ENCODE measurements around the gene TFCP2L1. TPM values are rescaled to one million over a fixed set of nuclear protein-coding genes. Genes with fewer than 3 reads are reported as not detected.
"Not testable (repeated sequence)": the region's sequence is repeated elsewhere in the genome, so short reads cannot be mapped to it uniquely, and the experiment has no call there.

TFCP2L1 gene
- total RNA-seq, 1 donor from 2014 or later = 0.14 TPM

GRCh38 chr2:121329786-121330185 lies 44.8 kb upstream of the TFCP2L1 start:
- H3K4me3 ChIP-seq = no peak overlapping the region
- DNase-seq = no peak
- no peak for TF ChIP-seq CTCF (IDR thresholded peaks at IDR 0.05; ENCODE audit: borderline replicate concordance)
- intact Hi-C loops (cut with micrococcal nuclease) = no loop called here
- no peaks in the 10 kb centered on the region for H3K36me3 ChIP-seq
- no peaks in the 10 kb centered on the region for H3K4me1 ChIP-seq
- no peak overlapping the region for H3K27ac ChIP-seq (replicated peaks)
- H3K27me3 ChIP-seq (ENCODE audit: low read depth) = peaks cover 17% of the 10 kb centered on the region
- no peaks in the 10 kb centered on the region for H3K9me3 ChIP-seq (replicated peaks)

- intact Hi-C loops (cut with micrococcal nuclease) = no loop called here
- H3K27me3 ChIP-seq (ENCODE audit: low read depth) = peaks cover 17% of the 10 kb centered on the region
These were observed 41.6 kb upstream of the TFCP2L1 start for GRCh38 chr2:121326628-121327027.

GRCh38 chr2:121324601-121325000 lies 39.6 kb upstream of the TFCP2L1 start:
- DNase-seq = no peak
- Histone ChIP-seq H3K36me3 (no peaks in the 10 kb centered on the region), H3K4me1 (no peaks in the 10 kb centered on the region), H3K27ac (replicated peaks) (no peak overlapping the region), H3K9me3 (replicated peaks) (no peaks in the 10 kb centered on the region), H3K27me3 (ENCODE audit: low read depth) (peaks cover 9% of the 10 kb centered on the region), H3K4me3 (no peak overlapping the region)
- intact Hi-C loops (cut with micrococcal nuclease) = no loop called here
- TF ChIP-seq CTCF (IDR thresholded peaks at IDR 0.05; ENCODE audit: borderline replicate concordance) = no peak

More at GRCh38 chr2:121326628-121327027, 41.6 kb upstream of the TFCP2L1 start:
- no peak for DNase-seq
- Histone ChIP-seq H3K4me3 (no peak overlapping the region), H3K4me1 (no peaks in the 10 kb centered on the region), H3K27ac (replicated peaks) (no peak overlapping the region), H3K9me3 (replicated peaks) (no peaks in the 10 kb centered on the region), H3K36me3 (no peaks in the 10 kb centered on the region)
- no peak for TF ChIP-seq CTCF (IDR thresholded peaks at IDR 0.05; ENCODE audit: borderline replicate concordance)

- Histone ChIP-seq H3K27me3 (ENCODE audit: low read depth) (no peaks in the 10 kb centered on the region), H3K4me3 (no peak overlapping the region), H3K27ac (replicated peaks) (no peak overlapping the region), H3K4me1 (no peaks in the 10 kb centered on the region), H3K36me3 (no peaks in the 10 kb centered on the region), H3K9me3 (replicated peaks) (no peaks in the 10 kb centered on the region)
- no peak for TF ChIP-seq CTCF (IDR thresholded peaks at IDR 0.05; ENCODE audit: borderline replicate concordance)
- DNase-seq = no peak
- intact Hi-C loops (cut with micrococcal nuclease) = no loop called here
These were observed 36.5 kb upstream of the TFCP2L1 start for GRCh38 chr2:121321476-121321875.

GRCh38 chr2:121319941-121320340 lies 34.9 kb upstream of the TFCP2L1 start:
- H3K36me3 ChIP-seq = no peaks in the 10 kb centered on the region
- no peaks in the 10 kb centered on the region for H3K4me1 ChIP-seq
- no peaks in the 10 kb centered on the region for H3K9me3 ChIP-seq (replicated peaks)
- no peaks in the 10 kb centered on the region for H3K27me3 ChIP-seq (ENCODE audit: low read depth)
- intact Hi-C loops (cut with micrococcal nuclease) = no loop called here
- TF ChIP-seq CTCF (IDR thresholded peaks at IDR 0.05; ENCODE audit: borderline replicate concordance) = no peak
- DNase-seq = no peak
- no peak overlapping the region for H3K4me3 ChIP-seq
- H3K27ac ChIP-seq (replicated peaks) = no peak overlapping the region

GRCh38 chr2:121316986-121317385 lies 32.0 kb upstream of the TFCP2L1 start:
- intact Hi-C loops (cut with micrococcal nuclease) = no loop called here

GRCh38 chr2:121313701-121314100 lies 28.7 kb upstream of the TFCP2L1 start:
- H3K36me3 ChIP-seq; H3K27ac ChIP-seq (replicated peaks); H3K9me3 ChIP-seq (replicated peaks); H3K4me1 ChIP-seq; H3K4me3 ChIP-seq; H3K27me3 ChIP-seq (ENCODE audit: low read depth); intact Hi-C loops (cut with micrococcal nuclease); DNase-seq: not testable (repeated sequence)

More at GRCh38 chr2:121316986-121317385, 32.0 kb upstream of the TFCP2L1 start:
- Histone ChIP-seq H3K36me3 (no peaks in the 10 kb centered on the region), H3K27ac (replicated peaks) (no peak overlapping the region), H3K4me1 (no peaks in the 10 kb centered on the region), H3K4me3 (no peak overlapping the region), H3K9me3 (replicated peaks) (no peaks in the 10 kb centered on the region), H3K27me3 (ENCODE audit: low read depth) (no peaks in the 10 kb centered on the region)
- TF ChIP-seq CTCF (IDR thresholded peaks at IDR 0.05; ENCODE audit: borderline replicate concordance) = no peak
- DNase-seq = no peak

All from left ventricle myocardium inferior (tissue), 1 donor.